AG10803 (cell line): ENCODE measurements around the gene IL6R.

Experiments used
- DNase-seq: peaks from one replicate; pipeline ENCODE4 v3.0.0; 2010; ENCODE audit warnings: low read depth
- H3K4me3 ChIP-seq: 2 replicates; pipeline ENCODE4 v1.5.1; 2011; ENCODE audit warnings: mild to moderate bottlenecking, low read length, control low read depth
- CTCF ChIP-seq: conservative IDR thresholded peaks from 2 replicates; pipeline ENCODE4 v1.5.1; 2011; ENCODE audit warnings: mild to moderate bottlenecking, low read length, control low read depth, inconsistent platforms

The IL6R gene

GRCh38 chr1:154384650-154385489 lies 20.3 kb upstream of the IL6R start:
- no peak for TF ChIP-seq CTCF
- H3K4me3 ChIP-seq, result no peak overlapping the region
- no peak for DNase-seq

- peak; percentile 13 for DNase-seq
- no peak overlapping the region for H3K4me3 ChIP-seq
- no peak for TF ChIP-seq CTCF
These were observed 18.3 kb upstream of the IL6R start for GRCh38 chr1:154386643-154387352.

GRCh38 chr1:154391086-154391770 lies 13.9 kb upstream of the IL6R start:
- no peak for TF ChIP-seq CTCF
- no peak for DNase-seq
- H3K4me3 ChIP-seq, result no peak overlapping the region

- TF ChIP-seq CTCF, result no peak
- no peak overlapping the region for H3K4me3 ChIP-seq
- DNase-seq, result no peak
These were observed 7.0 kb upstream of the IL6R start for GRCh38 chr1:154398141-154398540.

GRCh38 chr1:154398678-154399077 lies 6.5 kb upstream of the IL6R start:
- TF ChIP-seq CTCF, result no peak
- no peak overlapping the region for H3K4me3 ChIP-seq
- DNase-seq, result no peak

- no peak for TF ChIP-seq CTCF
- H3K4me3 ChIP-seq, result no peak overlapping the region
- no peak for DNase-seq
These were observed 4.8 kb upstream of the IL6R start for GRCh38 chr1:154400381-154400801.
